ENCODE measurements around the gene ZXDC.

ZXDC gene

GRCh38 chr3:126424039-126424717 is 51.5 kb downstream of the ZXDC start:
- no peak for TF ChIP-seq CTCF (IDR thresholded peaks at IDR 0.05)

GRCh38 chr3:126423191-126424038 is 52.3 kb downstream of the ZXDC start:
- TF ChIP-seq CTCF (IDR thresholded peaks at IDR 0.05): no peak

- TF ChIP-seq CTCF (IDR thresholded peaks at IDR 0.05): no peak
Observed at GRCh38 chr3:126422571-126423091, 53.1 kb downstream of the ZXDC start.

- TF ChIP-seq CTCF (IDR thresholded peaks at IDR 0.05): no peak
Observed at GRCh38 chr3:126422121-126422520, 53.6 kb downstream of the ZXDC start.

- TF ChIP-seq CTCF (IDR thresholded peaks at IDR 0.05): no peak
Observed at GRCh38 chr3:126421573-126422119, 54.0 kb downstream of the ZXDC start.

- no peak for TF ChIP-seq CTCF (IDR thresholded peaks at IDR 0.05)
Observed at GRCh38 chr3:126419886-126420786, 55.6 kb downstream of the ZXDC start.
